ENCODE measurements around the gene ADCY10.

DNA sequence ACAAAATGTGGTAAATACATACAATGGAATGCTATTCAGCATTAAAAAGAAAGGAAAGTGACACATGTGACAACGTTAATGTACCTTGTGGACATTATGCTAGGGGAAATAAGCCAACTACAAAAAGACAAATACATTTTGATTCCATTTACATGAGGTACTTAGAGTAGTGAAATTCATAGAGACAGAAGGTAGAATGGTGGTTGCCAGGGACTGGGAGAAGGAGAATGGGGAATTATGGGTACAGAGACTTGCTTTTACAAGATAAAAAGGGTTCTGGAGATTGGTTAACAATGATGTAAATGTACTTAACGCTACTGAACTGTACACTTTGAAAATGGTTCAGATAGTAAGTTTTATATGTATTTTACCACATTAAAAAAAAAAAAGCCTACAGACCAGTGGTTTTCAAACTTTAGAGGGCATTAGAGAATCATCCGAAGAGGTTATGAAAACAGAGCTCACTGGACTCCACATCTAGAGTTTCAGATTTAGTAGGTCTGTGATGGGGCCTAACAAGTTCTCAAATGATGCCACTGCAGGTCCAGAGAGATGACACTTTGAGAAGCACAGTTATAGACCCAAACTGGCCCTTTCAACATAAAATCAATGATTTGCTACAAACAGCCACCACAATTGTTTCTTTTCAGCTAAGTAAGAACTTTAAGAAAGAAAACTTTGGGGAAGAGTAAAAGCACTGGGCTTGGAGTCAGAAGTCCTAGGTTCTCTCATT, 9.6 kb upstream of the ADCY10 start:
- no peak for TF ChIP-seq TAF1 (IDR thresholded peaks at IDR 0.05; ENCODE audit: low read depth, low read length)
- no peak for TF ChIP-seq CREB1 (IDR thresholded peaks at IDR 0.05)
- TF ChIP-seq EP300 (IDR thresholded peaks at IDR 0.05; ENCODE audit: borderline replicate concordance in 1 of 2, low read depth in 2 of 2, low read length in 2 of 2) = no peak
- TF ChIP-seq RXRA (IDR thresholded peaks at IDR 0.05; ENCODE audit: insufficient read depth, low read depth, low read length) = no peak
- TF ChIP-seq, protein P1, sequence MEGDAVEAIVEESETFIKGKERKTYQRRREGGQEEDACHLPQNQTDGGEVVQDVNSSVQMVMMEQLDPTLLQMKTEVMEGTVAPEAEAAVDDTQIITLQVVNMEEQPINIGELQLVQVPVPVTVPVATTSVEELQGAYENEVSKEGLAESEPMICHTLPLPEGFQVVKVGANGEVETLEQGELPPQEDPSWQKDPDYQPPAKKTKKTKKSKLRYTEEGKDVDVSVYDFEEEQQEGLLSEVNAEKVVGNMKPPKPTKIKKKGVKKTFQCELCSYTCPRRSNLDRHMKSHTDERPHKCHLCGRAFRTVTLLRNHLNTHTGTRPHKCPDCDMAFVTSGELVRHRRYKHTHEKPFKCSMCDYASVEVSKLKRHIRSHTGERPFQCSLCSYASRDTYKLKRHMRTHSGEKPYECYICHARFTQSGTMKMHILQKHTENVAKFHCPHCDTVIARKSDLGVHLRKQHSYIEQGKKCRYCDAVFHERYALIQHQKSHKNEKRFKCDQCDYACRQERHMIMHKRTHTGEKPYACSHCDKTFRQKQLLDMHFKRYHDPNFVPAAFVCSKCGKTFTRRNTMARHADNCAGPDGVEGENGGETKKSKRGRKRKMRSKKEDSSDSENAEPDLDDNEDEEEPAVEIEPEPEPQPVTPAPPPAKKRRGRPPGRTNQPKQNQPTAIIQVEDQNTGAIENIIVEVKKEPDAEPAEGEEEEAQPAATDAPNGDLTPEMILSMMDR (IDR thresholded peaks at IDR 0.05; ENCODE audit: control extremely low read depth in 1 of 3, insufficient read depth in 1 of 3, low read depth in 1 of 3, low read length in 3 of 3) = no peak
- TF ChIP-seq HDAC6 (IDR thresholded peaks at IDR 0.05; ENCODE audit: low read depth, low read length) = no peak
- TF ChIP-seq MAFK (IDR thresholded peaks at IDR 0.05; ENCODE audit: low read depth, low read length) = no peak
- no peak for TF ChIP-seq CEBPB (IDR thresholded peaks at IDR 0.05; ENCODE audit: low read depth, low read length)
- no peak for TF ChIP-seq ZNF274 (IDR thresholded peaks at IDR 0.05; ENCODE audit: borderline replicate concordance, extremely low read depth, low read length)
- no peak for TF ChIP-seq CBX5 (IDR thresholded peaks at IDR 0.05; ENCODE audit: low read depth, low read length)
- TF ChIP-seq SAP30 (IDR thresholded peaks at IDR 0.05; ENCODE audit: insufficient read depth, insufficient replicate concordance, low read length) = no peak
